B cell (primary cell): ENCODE measurements around the gene BANP. TPM values are rescaled to one million over a fixed set of nuclear protein-coding genes. Genes with fewer than 3 reads are reported as not detected.
"Not testable (repeated sequence)": the region's sequence is repeated elsewhere in the genome, so short reads cannot be mapped to it uniquely, and the experiment has no call there.

Experiments used
- ATAC-seq: fragments of 200-7000 bp; cut with Tn5 transposase; one replicate; pipeline ENCODE4 v1.10.0; 2021; ENCODE audit warnings: low read depth, mild to moderate bottlenecking, moderate number of reproducible peaks, moderate library complexity
- CTCF ChIA-PET: fragments of 350-600 bp; sonication (Branson Sonifier 250); formaldehyde crosslinking; loops from one replicate; lab custom pipeline; 2021; ENCODE audit warnings: antibody characterized with exemption, inconsistent platforms; lab: Charles Lee
- POLR2A ChIA-PET: fragments of 350-600 bp; sonication (Branson Sonifier 250); formaldehyde crosslinking; loops from one replicate; lab custom pipeline; 2021; ENCODE audit warnings: antibody characterized with exemption; lab: Charles Lee
- DNase-seq: peaks from one replicate; pipeline ENCODE4 v3.0.0; 2013
- H2AFZ ChIP-seq: 2 replicates; pipeline ENCODE4 v1.6.1; 2012; ENCODE audit warnings: mild to moderate bottlenecking, low read depth, low read length; ENCODE audit not compliant: insufficient read depth, poor library complexity, severe bottlenecking
- H3K27ac ChIP-seq, 2 donors: 1 replicate in 1 of 2; 2 replicates in 1 of 2; pipeline ENCODE4 v1.5.1; 2012 to 2013; ENCODE audit warnings: low read length in 2 of 2, mild to moderate bottlenecking in 2 of 2, moderate library complexity in 1 of 2
- H3K27me3 ChIP-seq, 4 experiments: fragments of 200-600 bp in 1 of 4; sonication (generic) in 1 of 4; replicated peaks in 1 of 4; 1 replicate in 2 of 4; 2 replicates in 2 of 4; pipeline versions ENCODE4 v1.6.1 to v1.7.0; 2013 to 2016; ENCODE audit warnings: low read length in 3 of 4, mild to moderate bottlenecking in 2 of 4, mixed read lengths in 1 of 4, moderate library complexity in 1 of 4; ENCODE audit not compliant: insufficient read depth in 4 of 4, control insufficient read depth in 3 of 4; ENCODE audit errors: control extremely low read depth in 1 of 4
- H3K36me3 ChIP-seq, 2 experiments: replicated peaks in 1 of 2; 1 replicate in 1 of 2; 2 replicates in 1 of 2; pipeline versions ENCODE4 v1.6.1 to v1.7.1; 2013; ENCODE audit warnings: low read length in 1 of 2; ENCODE audit not compliant: insufficient read depth in 2 of 2, control insufficient read depth in 1 of 2; ENCODE audit errors: control extremely low read depth in 1 of 2, extremely low read depth in 1 of 2
- H3K4me1 ChIP-seq, 2 donors: fragments of 200-600 bp in 1 of 2; sonication (generic) in 1 of 2; 1 replicate in 1 of 2; 2 replicates in 1 of 2; pipeline versions ENCODE4 v1.5.1 to v1.6.1; 2013 to 2017; ENCODE audit warnings: low read length in 2 of 2; ENCODE audit not compliant: control insufficient read depth in 2 of 2, insufficient read depth in 2 of 2
- H3K4me2 ChIP-seq: replicated peaks from 2 replicates; pipeline ENCODE3; 2012; ENCODE audit warnings: mild to moderate bottlenecking, low read depth, low read length; ENCODE audit not compliant: poor library complexity, severe bottlenecking
- H3K4me3 ChIP-seq, 5 experiments: fragments of 200-600 bp in 1 of 5; sonication (generic) in 1 of 5; 1 replicate in 3 of 5; 2 replicates in 2 of 5; pipeline versions ENCODE4 v1.5.1 to v1.7.0; 2011 to 2016; ENCODE audit warnings: low read length in 4 of 5, mild to moderate bottlenecking in 4 of 5, low read depth in 2 of 5, control low read depth in 1 of 5, moderate library complexity in 1 of 5; ENCODE audit not compliant: insufficient read depth in 1 of 5; ENCODE audit errors: control extremely low read depth in 1 of 5, extremely low read depth in 1 of 5
- H3K79me2 ChIP-seq: fragments of 200-600 bp; sonication (generic); one replicate; pipeline ENCODE4 v1.6.0; 2016; ENCODE audit warnings: low read length; ENCODE audit not compliant: control insufficient read depth, insufficient read depth
- H3K9ac ChIP-seq: fragments of 200-600 bp; sonication (generic); 2 replicates; pipeline ENCODE4 v1.6.1; 2017; ENCODE audit warnings: mild to moderate bottlenecking, low read length, moderate library complexity
- H3K9me3 ChIP-seq, 3 donors: one replicate each; pipeline versions ENCODE4 v1.6.1 to v1.7.1; 2013; ENCODE audit warnings: low read length in 2 of 3; ENCODE audit not compliant: control insufficient read depth in 2 of 3, insufficient read depth in 1 of 3; ENCODE audit errors: control extremely low read depth in 1 of 3
- H4K20me1 ChIP-seq: 2 replicates; pipeline ENCODE4 v1.6.0; 2012; ENCODE audit warnings: mild to moderate bottlenecking, low read length; ENCODE audit not compliant: insufficient read depth, control insufficient read depth, poor library complexity, severe bottlenecking
- H3K27ac Mint-ChIP-seq: one replicate; pipeline ENCODE4 v1.8.0; 2021; ENCODE audit warnings: mixed read lengths
- H3K27me3 Mint-ChIP-seq: one replicate; pipeline ENCODE4 v1.8.0; 2021; ENCODE audit warnings: mixed read lengths
- H3K4me1 Mint-ChIP-seq: one replicate; pipeline ENCODE4 v1.8.0; 2021; ENCODE audit warnings: mixed read lengths
- H3K4me3 Mint-ChIP-seq: one replicate; pipeline ENCODE4 v1.8.0; 2021; ENCODE audit warnings: mixed read lengths
- H3K9me3 Mint-ChIP-seq: one replicate; pipeline ENCODE4 v1.8.0; 2022; ENCODE audit warnings: mixed read lengths; ENCODE audit not compliant: insufficient read depth
- WGBS: methylation state at CpG from one replicate; pipeline ENCODE4 v1.1.5; 2013; ENCODE audit warnings: missing lambda C conversion rate; ENCODE audit not compliant: insufficient coverage; 5-methylcytosine and 5-hydroxymethylcytosine counted together
- intact Hi-C: fragments of 100-400 bp; cut with micrococcal nuclease; formaldehyde crosslinking; loops from one replicate; pipeline ENCODE4 v1.10.0; 2022
- polyA plus RNA-seq: library from polyadenylated mRNA; depleted of rRNA; stranded (reverse); fragments of >200 nt; gene quantifications from 2 replicates; pipeline ENCODE4 v1.2.3, GENCODE V29; 2012
- total RNA-seq, 2 donors: library from RNA; stranded (reverse); fragments of 120-200 nt in 1 of 2; gene quantifications; 1 replicate in 1 of 2; 2 replicates in 1 of 2; pipeline versions ENCODE4 v1.2.3 to v1.2.4, GENCODE V29; 2013 to 2022

The BANP gene
- total and polyA plus RNA-seq, 2 donors (not counting 1 experiment from before 2014, with no cell fraction given) = 44.4 to 181 TPM

DNA sequence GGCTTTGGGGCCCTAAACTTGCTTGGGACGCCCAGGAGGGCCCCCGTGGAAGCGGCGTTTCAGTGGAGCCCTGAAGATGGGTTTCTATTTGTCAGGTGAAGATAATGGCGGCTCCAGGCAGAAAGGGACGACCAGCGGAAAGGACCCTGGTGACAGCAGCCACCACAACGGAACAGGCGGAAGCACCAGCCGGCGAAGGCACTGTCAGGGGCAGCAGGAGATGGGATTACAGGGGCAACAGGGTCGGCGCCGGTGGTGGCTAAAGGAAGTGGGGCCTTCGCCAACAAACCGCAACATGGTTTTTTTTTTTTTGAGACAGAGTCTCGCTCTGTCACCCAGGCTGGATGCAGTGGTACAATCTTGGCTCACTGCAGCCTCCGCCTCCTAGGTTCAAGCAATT lies 38.5 kb upstream of the BANP start:
- DNase-seq, H3K4me1 ChIP-seq, H3K79me2 ChIP-seq, ATAC-seq, H4K20me1 ChIP-seq, H3K27ac Mint-ChIP-seq, H3K4me2 ChIP-seq, POLR2A ChIA-PET, intact Hi-C loops, H3K4me3 ChIP-seq, H3K4me3 Mint-ChIP-seq, H2AFZ ChIP-seq, H3K9me3 ChIP-seq, CTCF ChIA-PET, H3K27me3 ChIP-seq, H3K36me3 ChIP-seq, H3K9me3 Mint-ChIP-seq, H3K9ac ChIP-seq, H3K27ac ChIP-seq, H3K4me1 Mint-ChIP-seq: not testable (repeated sequence)
- 79% methylated on average over 15 of the region's 18 CpGs for WGBS
- H3K27me3 Mint-ChIP-seq = peaks cover 23% of the 10 kb centered on the region

- H3K27me3 Mint-ChIP-seq = peaks cover 29% of the 10 kb centered on the region
- peak overlapping the region; percentile 13 for H3K27ac Mint-ChIP-seq
- H2AFZ ChIP-seq, H3K9ac ChIP-seq, H3K4me1 Mint-ChIP-seq, H3K4me2 ChIP-seq, H3K27ac ChIP-seq, H3K27me3 ChIP-seq, H4K20me1 ChIP-seq, H3K4me3 ChIP-seq, DNase-seq, H3K79me2 ChIP-seq, H3K9me3 Mint-ChIP-seq, intact Hi-C loops, H3K36me3 ChIP-seq, H3K9me3 ChIP-seq, H3K4me3 Mint-ChIP-seq, POLR2A ChIA-PET, H3K4me1 ChIP-seq, ATAC-seq: not testable (repeated sequence)
- CTCF ChIA-PET = interaction anchor here (1.1 kb wide), 1 partner anchor 135 kb away, joined by 3 read pairs; no protein-coding TSS in a partner anchor
- 86% methylated on average over 18 of the region's 27 CpGs for WGBS
These were observed 37.1 kb upstream of the BANP start for GRCh38 chr16:87914021-87914725.
